Neural progenitor cell (in vitro differentiated cells): ENCODE data around the gene ANXA2.

Source experiments
- EZH2 ChIP-seq: fragments of 200-600 bp; sonication (generic); IDR thresholded peaks from 2 replicates; pipeline ENCODE4 v1.6.1; 2017; ENCODE audit warnings: antibody characterized with exemption, mild to moderate bottlenecking, moderate library complexity
- EZH2phosphoT487 ChIP-seq: fragments of 200-600 bp; sonication (generic); IDR thresholded peaks from 2 replicates; pipeline ENCODE4 v1.6.1; 2017; ENCODE audit warnings: antibody characterized with exemption
- TF ChIP-seq, protein P1 (sequence below): fragments of 200-600 bp; sonication (generic); IDR thresholded peaks from 2 replicates; pipeline ENCODE4 v1.5.1; 2017; ENCODE audit warnings: antibody characterized with exemption, mild to moderate bottlenecking

DNA sequence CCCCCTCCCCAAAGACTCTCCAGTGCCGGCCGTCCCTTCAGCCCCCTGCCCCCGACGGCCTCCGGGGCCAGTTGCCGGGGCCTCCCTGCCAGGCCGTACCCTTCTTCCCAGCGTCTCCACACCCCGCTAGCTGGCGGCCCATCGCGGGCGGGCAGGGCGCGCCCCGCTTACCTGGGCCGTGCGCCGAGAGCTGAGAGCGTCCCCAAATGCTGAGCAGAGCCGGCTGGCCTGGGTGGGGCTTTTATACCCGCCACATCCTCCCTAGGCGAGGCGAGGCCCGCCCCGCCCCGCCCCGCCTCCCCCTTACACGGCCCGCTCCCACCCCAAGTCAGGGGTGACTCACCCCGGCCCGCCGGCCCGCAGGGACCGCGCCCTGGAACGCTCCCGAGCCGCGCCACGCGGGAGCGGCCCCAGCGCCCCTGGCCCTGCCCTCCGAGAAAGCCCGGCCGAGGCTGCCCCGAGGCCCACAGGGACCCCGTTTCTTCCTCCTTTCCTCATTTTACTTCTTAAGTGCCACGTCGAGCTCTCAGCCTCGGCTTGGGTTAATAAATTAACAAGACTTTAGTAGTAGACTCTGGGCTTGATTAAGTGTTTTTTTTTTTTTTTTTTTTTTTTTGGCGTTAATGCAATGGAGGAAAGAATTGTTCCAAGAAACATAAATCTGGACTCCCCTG is at the start of gene ANXA2:
- TF ChIP-seq, protein P1, sequence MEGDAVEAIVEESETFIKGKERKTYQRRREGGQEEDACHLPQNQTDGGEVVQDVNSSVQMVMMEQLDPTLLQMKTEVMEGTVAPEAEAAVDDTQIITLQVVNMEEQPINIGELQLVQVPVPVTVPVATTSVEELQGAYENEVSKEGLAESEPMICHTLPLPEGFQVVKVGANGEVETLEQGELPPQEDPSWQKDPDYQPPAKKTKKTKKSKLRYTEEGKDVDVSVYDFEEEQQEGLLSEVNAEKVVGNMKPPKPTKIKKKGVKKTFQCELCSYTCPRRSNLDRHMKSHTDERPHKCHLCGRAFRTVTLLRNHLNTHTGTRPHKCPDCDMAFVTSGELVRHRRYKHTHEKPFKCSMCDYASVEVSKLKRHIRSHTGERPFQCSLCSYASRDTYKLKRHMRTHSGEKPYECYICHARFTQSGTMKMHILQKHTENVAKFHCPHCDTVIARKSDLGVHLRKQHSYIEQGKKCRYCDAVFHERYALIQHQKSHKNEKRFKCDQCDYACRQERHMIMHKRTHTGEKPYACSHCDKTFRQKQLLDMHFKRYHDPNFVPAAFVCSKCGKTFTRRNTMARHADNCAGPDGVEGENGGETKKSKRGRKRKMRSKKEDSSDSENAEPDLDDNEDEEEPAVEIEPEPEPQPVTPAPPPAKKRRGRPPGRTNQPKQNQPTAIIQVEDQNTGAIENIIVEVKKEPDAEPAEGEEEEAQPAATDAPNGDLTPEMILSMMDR, result no peak
- TF ChIP-seq EZH2 (peak; percentile 42), EZH2phosphoT487 (peak; percentile 58)
